SK-MEL-5 (cell line): ENCODE measurements around the gene GTSF1L. TPM values are rescaled to one million over a fixed set of nuclear protein-coding genes. Genes with fewer than 3 reads are reported as not detected.

Experiments
- DNase-seq: peaks from one replicate; pipeline ENCODE4 v3.0.0-alpha.2; 2016; ENCODE audit warnings: low read depth, low spot score
- in situ Hi-C: cut with HindIII; loops from 2 replicates; pipeline ENCODE4 v1.10.0; 2016; ENCODE audit warnings: low sequenced_read_pairs, high pct_unique_total_duplicates, low pct_unique_long_range_greater_than_20kb
- total RNA-seq: library from RNA; depleted of rRNA; stranded (reverse); fragments of >200 nt; shearing (Covaris generic); gene quantifications from 2 replicates; pipeline ENCODE4 v1.2.3, GENCODE V29; 2014

Gene GTSF1L
- total RNA-seq, 1 experiment from 2014 or later, result not detected

DNA sequence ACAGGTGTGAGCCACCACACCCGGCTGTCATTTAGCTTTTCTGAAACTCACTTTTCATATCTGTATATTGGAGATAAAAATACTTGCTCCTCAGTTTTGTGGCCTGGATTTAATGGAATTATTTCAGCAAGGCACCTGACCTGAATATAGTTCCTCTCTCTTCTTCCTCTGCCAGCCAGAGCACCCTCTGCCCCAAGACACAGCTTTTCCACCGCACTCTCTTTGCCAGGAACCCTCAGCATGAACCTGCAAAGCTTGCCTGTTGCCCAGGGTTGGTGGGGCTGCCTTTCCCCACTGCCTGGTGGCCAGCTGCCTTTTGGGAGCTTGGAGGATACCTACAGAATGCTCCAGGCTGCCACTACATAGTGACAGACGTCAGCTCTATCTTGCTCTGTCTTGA lies 3.1 kb downstream of the GTSF1L start:
- in situ Hi-C loops, result no loop called here
- no peak for DNase-seq

DNA sequence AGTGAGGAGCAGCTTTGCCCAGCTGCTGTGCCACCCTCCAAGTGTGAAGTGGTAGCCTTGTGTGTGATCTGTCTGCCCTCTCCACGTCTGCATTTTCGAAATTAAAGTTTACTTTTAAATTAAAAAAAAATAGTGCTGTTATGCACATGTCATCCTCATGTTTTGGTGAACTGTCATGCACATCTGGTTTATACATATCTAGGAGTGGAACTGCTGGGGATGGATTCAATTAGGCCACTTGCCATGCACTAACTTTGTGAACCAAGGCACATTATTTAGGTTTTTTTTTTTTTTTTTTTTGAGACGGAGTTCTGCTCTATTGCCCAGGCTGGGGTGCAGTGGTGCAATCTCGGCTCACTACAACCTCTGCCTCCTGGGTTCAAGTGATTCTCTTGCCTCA lies 3.6 kb downstream of the GTSF1L start:
- no peak for DNase-seq
- in situ Hi-C loops, result no loop called here

- in situ Hi-C loops, result no loop called here
- no peak for DNase-seq
These were observed 4.7 kb downstream of the GTSF1L start for GRCh38 chr20:43722153-43722505.

- in situ Hi-C loops, result no loop called here
- DNase-seq, result no peak
These were observed 5.2 kb downstream of the GTSF1L start for GRCh38 chr20:43721429-43722152.

DNA sequence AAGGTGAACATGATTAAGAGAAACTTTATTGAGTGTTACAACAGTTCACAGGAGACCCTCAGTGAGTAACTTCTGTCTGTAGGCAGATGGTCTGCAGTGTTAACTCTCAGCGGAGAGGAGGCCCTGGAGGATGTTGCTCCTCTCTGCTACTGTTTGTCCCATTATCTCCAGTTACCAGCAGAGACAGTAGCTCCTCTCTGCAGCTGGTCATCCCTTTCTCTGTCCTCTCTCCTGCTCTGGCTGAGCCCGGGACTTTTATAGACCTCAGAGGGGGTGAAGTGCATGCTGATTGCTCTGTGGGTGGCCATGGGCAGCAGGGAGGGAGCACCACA lies 5.7 kb downstream of the GTSF1L start:
- no peak for DNase-seq
- in situ Hi-C loops, result no loop called here

GRCh38 chr20:43720007-43720406 lies 6.8 kb downstream of the GTSF1L start:
- in situ Hi-C loops, result no loop called here
- no peak for DNase-seq

DNA sequence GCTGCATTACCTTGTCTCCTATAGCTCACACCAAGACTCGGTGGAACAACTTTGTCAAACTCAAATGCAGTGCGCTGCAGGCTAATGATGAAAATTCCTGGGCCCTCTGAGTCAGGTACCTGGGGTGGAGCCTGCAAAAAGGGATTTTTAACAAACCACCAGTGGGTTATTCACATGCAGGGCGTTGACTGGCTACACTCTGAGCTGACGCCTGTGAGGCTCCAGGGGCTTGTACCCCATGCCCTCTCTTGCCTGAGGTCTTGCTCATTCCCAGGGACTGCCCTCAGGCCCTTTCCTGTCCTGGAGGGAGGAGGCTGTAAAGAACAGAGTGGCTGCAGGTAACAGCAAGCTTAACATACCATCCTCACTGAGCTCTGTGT lies 9.2 kb downstream of the GTSF1L start:
- in situ Hi-C loops, result no loop called here
- DNase-seq, result no peak

- DNase-seq, result no peak
- in situ Hi-C loops, result no loop called here
These were observed 9.8 kb downstream of the GTSF1L start for GRCh38 chr20:43716757-43717615.

DNA sequence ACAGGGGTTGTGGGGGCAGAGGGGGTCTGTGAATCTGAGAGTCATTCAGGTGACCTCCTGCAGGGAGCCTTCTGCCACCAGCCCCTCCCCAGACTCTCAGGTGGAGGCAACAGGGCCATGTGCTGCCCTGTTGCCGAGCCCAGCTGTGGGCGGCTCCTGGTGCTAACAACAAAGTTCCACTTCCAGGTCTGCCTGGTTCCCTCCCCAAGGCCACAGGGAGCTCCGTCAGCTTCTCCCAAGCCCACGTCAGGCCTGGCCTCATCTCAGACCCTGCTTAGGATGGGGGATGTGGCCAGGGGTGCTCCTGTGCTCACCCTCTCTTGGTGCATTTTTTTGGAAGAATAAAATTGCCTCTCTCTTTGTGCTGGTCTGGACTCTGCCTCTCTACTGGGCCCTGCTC lies 10.7 kb downstream of the GTSF1L start:
- DNase-seq, result no peak
- in situ Hi-C loops, result no loop called here

DNA sequence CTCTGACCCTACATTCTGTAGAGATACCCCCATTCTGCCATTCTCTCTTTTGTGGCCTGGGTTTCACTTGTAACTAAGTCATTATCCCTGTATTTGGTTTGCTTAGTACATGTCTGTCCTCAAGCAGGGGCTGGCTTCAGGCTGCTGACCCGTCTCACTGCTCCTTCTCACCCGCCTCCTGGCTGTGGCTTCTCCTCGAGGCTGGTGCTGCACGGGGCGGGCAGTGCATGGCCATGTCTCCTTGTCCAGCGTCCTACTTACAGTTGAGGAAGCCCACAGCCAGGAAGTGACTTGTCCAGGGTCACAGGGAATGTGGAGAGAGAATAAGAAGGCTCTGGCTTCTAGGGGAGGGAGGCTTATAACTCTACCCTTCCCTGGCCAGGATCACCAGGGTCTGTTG lies 11.3 kb downstream of the GTSF1L start:
- in situ Hi-C loops, result no loop called here
- no peak for DNase-seq

- in situ Hi-C loops, result no loop called here
- no peak for DNase-seq
These were observed 11.8 kb downstream of the GTSF1L start for GRCh38 chr20:43715044-43715443.

- in situ Hi-C loops, result no loop called here
These were observed 15.6 kb downstream of the GTSF1L start for GRCh38 chr20:43711098-43711654.

DNA sequence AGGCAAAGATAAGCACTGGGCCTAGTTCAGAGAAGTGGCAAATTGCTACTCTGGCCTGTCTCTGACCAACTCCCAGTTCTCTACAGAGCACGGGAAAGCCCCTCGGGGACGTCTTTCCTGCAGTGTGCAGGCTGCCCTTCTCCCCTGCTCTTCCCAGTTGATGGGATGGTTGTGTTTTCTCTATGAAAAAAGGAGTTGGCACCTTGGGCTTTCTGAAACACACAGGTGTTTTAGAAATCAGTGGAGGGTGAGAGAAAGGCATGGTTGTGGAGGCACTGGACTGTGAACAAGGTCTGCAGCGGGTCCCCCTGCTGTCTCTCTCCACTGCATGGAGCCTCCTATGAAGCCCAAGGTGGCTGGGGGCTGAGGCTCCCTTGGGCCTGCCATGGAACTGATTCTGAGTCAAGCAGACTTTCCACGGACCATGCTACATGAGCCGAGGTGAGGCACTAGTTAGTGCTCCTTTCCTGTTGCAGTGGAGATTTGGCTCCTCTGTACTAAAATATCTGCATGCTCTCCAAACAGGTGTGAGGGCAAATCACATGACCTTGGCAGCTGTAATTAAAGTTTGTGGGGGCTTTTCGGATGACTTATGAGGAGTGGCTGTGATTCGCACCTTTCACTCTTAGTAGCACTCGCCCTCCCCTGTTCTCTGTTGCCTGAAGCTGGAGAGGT lies 16.3 kb downstream of the GTSF1L start:
- no peak for DNase-seq
- in situ Hi-C loops, result no loop called here

More at GRCh38 chr20:43711098-43711654, 15.6 kb downstream of the GTSF1L start:
- no peak for DNase-seq

DNA sequence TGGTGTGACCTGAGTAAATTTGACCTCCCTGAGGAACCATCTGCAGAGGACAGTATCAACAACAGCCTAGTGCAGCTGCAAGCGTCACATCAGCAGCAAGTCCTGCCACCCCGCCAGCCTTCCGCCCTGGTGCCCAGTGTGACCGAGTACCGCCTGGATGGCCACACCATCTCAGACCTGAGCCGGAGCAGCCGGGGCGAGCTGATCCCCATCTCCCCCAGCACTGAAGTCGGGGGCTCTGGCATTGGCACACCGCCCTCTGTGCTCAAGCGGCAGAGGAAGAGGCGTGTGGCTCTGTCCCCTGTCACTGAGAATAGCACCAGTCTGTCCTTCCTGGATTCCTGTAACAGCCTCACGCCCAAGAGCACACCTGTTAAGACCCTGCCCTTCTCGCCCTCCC lies 24.3 kb downstream of the GTSF1L start:
- DNase-seq, result no peak
- in situ Hi-C loops, result no loop called here

DNA sequence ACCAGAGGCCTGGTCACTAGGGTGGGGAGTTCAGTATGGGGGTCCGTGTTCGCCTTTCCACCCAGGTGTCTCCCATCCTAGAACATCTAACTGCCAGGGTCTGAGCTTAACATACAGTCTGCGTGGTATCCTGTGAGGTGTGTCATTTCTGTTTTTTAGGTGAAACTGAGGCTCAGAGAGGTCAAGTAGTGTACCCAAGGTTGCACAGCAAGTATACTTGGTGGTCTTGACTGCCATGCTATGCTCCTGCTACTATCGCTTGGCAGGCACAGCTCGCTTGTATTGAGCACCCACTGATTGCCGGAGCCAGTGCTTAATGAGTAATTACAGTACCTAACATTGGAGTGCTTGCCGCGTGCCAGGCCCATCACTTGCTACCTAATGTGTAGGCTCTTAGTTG lies 26.2 kb downstream of the GTSF1L start:
- in situ Hi-C loops, result no loop called here
- DNase-seq, result no peak

- in situ Hi-C loops, result no loop called here
- DNase-seq, result no peak
These were observed 26.7 kb downstream of the GTSF1L start for GRCh38 chr20:43699941-43700565.

GRCh38 chr20:43695571-43695970 lies 31.2 kb downstream of the GTSF1L start:
- in situ Hi-C loops, result no loop called here
- no peak for DNase-seq

DNA sequence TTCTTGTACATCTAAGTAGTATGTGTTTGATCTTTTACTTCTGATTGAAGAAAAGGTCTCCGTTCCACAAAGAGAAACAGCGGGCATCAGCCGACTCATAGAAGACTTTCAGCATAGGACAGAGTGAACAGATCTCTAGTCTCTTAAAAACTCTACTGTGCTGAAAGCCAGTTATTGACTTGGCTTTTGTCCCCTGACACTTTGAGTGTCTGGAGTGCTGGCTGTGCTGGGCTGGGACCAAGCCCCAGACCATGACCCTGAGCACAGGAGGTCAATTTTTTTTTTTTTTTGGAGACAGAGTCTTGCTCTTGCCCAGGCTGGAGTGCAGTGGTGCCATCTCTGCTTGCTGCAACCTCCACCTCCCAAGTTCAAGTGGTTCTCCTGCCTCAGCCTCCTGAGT lies 32.0 kb downstream of the GTSF1L start:
- in situ Hi-C loops, result no loop called here
- no peak for DNase-seq
